ENCODE measurements around the gene ATG7. TPM values are rescaled to one million over a fixed set of nuclear protein-coding genes. Genes with fewer than 3 reads are reported as not detected.

The ATG7 gene
- total RNA-seq, 4 donors from 2014 or later = 20.6 to 50.4 (median 39.9) TPM

DNA sequence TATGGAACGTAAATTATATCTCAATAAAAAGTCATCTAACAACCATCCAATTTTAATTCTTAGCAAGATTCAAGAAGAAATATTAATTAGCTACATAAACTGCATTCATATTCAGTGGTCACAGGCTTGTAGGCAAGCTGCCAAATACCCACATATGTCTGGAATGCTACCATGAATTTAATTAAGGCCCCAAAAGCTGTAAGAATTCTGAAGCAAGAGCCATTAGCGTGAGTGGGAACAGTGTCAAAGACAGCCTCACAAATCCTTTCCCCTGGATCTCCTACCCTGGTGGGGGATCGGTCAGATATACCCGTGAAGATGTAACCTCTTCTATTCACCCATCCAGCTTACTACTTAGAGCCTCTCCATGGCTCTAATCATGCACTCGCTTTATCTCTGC, 40.0 kb downstream of the ATG7 start:
- Histone ChIP-seq H3K27me3 (no peaks in the 10 kb centered on the region), H3K9me3 (no peaks in the 10 kb centered on the region), H3K27ac (replicated peaks in 1 of 4) (no peak overlapping the region), H3K36me3 (peaks cover 52 to 99% (median 81%) of the 10 kb centered on the region in 4 donors), H3K4me3 (no peak overlapping the region), H3K4me1 (peaks cover 0 to 7% (median 2%) of the 10 kb centered on the region in 4 donors)
- no peak for TF ChIP-seq POLR2A (IDR thresholded peaks at IDR 0.05; ENCODE audit: low read depth)
- no peak for TF ChIP-seq POLR2AphosphoS5 (IDR thresholded peaks at IDR 0.05)
- no peak for TF ChIP-seq EP300 (IDR thresholded peaks at IDR 0.05)
- TF ChIP-seq CTCF (IDR thresholded peaks at IDR 0.05) = no peak
- 99% methylated on average over 5 of the region's 5 CpGs for WGBS
- intact Hi-C loops (cut with DNase I) = no loop called here
- DNase-seq (ENCODE audit: extremely low spot score) = no peak

- TF ChIP-seq POLR2A (IDR thresholded peaks at IDR 0.05; ENCODE audit: low read depth) = no peak
- no peak for TF ChIP-seq CTCF (IDR thresholded peaks at IDR 0.05)
- no peak for TF ChIP-seq POLR2AphosphoS5 (IDR thresholded peaks at IDR 0.05)
- H3K4me1 ChIP-seq = no peaks in the 10 kb centered on the region
- WGBS = 76% methylated on average over 9 of the region's 9 CpGs
- peaks cover 43 to 100% (median 91%) of the 10 kb centered on the region in 4 donors for H3K36me3 ChIP-seq
- H3K27me3 ChIP-seq = no peaks in the 10 kb centered on the region
- H3K9me3 ChIP-seq = no peaks in the 10 kb centered on the region
- no peak for DNase-seq (ENCODE audit: extremely low spot score)
- no peak overlapping the region for H3K4me3 ChIP-seq
- intact Hi-C loops (cut with DNase I) = no loop called here
- no peak overlapping the region for H3K27ac ChIP-seq (replicated peaks in 1 of 4)
Observed at GRCh38 chr3:11317300-11317699, 45.1 kb downstream of the ATG7 start.

- peaks cover 25 to 86% (median 57%) of the 10 kb centered on the region in 4 donors for H3K36me3 ChIP-seq
- 95% methylated on average over 2 of the region's 2 CpGs for WGBS
- H3K4me3 ChIP-seq = no peak overlapping the region
- intact Hi-C loops (cut with DNase I) = loop anchor here (10.0 kb wide), 1 partner anchor 88 kb away; no protein-coding TSS in a partner anchor
- peak overlapping the region in 2 of 4 donors; percentile 11 to 54 for H3K27ac ChIP-seq (replicated peaks in 1 of 4)
- no peak for TF ChIP-seq POLR2AphosphoS5 (IDR thresholded peaks at IDR 0.05)
- no peaks in the 10 kb centered on the region for H3K9me3 ChIP-seq
- no peak for DNase-seq (ENCODE audit: extremely low spot score)
- H3K4me1 ChIP-seq = peaks cover 0 to 18% (median 8%) of the 10 kb centered on the region in 4 donors
- H3K27me3 ChIP-seq = no peaks in the 10 kb centered on the region
Observed at GRCh38 chr3:11322931-11323330, 50.7 kb downstream of the ATG7 start.

GRCh38 chr3:11323813-11324212, 51.6 kb downstream of the ATG7 start:
- H3K9me3 ChIP-seq = no peaks in the 10 kb centered on the region
- DNase-seq (ENCODE audit: extremely low spot score) = no peak
- WGBS = 63% methylated on average over 3 of the region's 3 CpGs
- peaks cover 18 to 78% (median 48%) of the 10 kb centered on the region in 4 donors for H3K36me3 ChIP-seq
- no peaks in the 10 kb centered on the region for H3K27me3 ChIP-seq
- H3K4me3 ChIP-seq = no peak overlapping the region
- TF ChIP-seq CTCF (IDR thresholded peaks at IDR 0.05) (no peak), EP300 (IDR thresholded peaks at IDR 0.05) (no peak), POLR2A (IDR thresholded peaks at IDR 0.05; ENCODE audit: low read depth) (no peak), POLR2AphosphoS5 (IDR thresholded peaks at IDR 0.05) (no peak)
- H3K4me1 ChIP-seq = peaks cover 0 to 18% (median 8%) of the 10 kb centered on the region in 4 donors
- H3K27ac ChIP-seq (replicated peaks in 1 of 4) = peak overlapping the region; percentile 11 to 54 (median 33)
- intact Hi-C loops (cut with DNase I) = loop anchor here (10.0 kb wide), 1 partner anchor 89 kb away; no protein-coding TSS in a partner anchor

GRCh38 chr3:11327619-11328018, 55.4 kb downstream of the ATG7 start:
- Histone ChIP-seq H3K27me3 (no peaks in the 10 kb centered on the region), H3K4me3 (no peak overlapping the region), H3K27ac (replicated peaks in 1 of 4) (no peak overlapping the region), H3K4me1 (peaks cover 0 to 18% (median 8%) of the 10 kb centered on the region in 4 donors), H3K36me3 (peaks cover 4 to 58% (median 25%) of the 10 kb centered on the region in 4 donors), H3K9me3 (no peaks in the 10 kb centered on the region)
- TF ChIP-seq POLR2AphosphoS5 (IDR thresholded peaks at IDR 0.05) (no peak), POLR2A (IDR thresholded peaks at IDR 0.05; ENCODE audit: low read depth) (no peak), CTCF (IDR thresholded peaks at IDR 0.05) (no peak), EP300 (IDR thresholded peaks at IDR 0.05) (no peak)
- intact Hi-C loops (cut with DNase I) = loop anchor here (5.0 to 10.0 kb wide), 2 partner anchors 93 to 170 kb away; no protein-coding TSS in a partner anchor
- WGBS = 94% methylated on average over 3 of the region's 3 CpGs
- DNase-seq (ENCODE audit: extremely low spot score) = peak; percentile 19
